Measurements from ENCODE around the gene HSPA12A.

Gene HSPA12A

GRCh38 chr10:116742367-116743265 lies at the start of gene HSPA12A:
TSS of gene HSPA12A (minus strand) at chr10:116742566. CDS start at chr10:116742469, 97 bp downstream.
- no peak for DNase-seq (ENCODE audit: low spot score)

GRCh38 chr10:116791241-116791640 lies 48.9 kb upstream of the HSPA12A start:
- DNase-seq (ENCODE audit: low spot score): no peak

- DNase-seq (ENCODE audit: low spot score): peak; percentile 36
These were observed 45.7 kb upstream of the HSPA12A start for GRCh38 chr10:116787893-116788665.

- DNase-seq (ENCODE audit: low spot score): no peak
These were observed 44.8 kb upstream of the HSPA12A start for GRCh38 chr10:116787053-116787659.

- DNase-seq (ENCODE audit: low spot score): no peak
These were observed 43.5 kb upstream of the HSPA12A start for GRCh38 chr10:116785867-116786266.

GRCh38 chr10:116785282-116785681 lies 42.9 kb upstream of the HSPA12A start:
- no peak for DNase-seq (ENCODE audit: low spot score)

GRCh38 chr10:116784651-116785050 lies 42.3 kb upstream of the HSPA12A start:
- no peak for DNase-seq (ENCODE audit: low spot score)

- DNase-seq (ENCODE audit: low spot score): no peak
These were observed 41.7 kb upstream of the HSPA12A start for GRCh38 chr10:116784035-116784434.

- DNase-seq (ENCODE audit: low spot score): no peak
These were observed 40.8 kb upstream of the HSPA12A start for GRCh38 chr10:116783011-116783655.

- DNase-seq (ENCODE audit: low spot score): no peak
These were observed 39.1 kb upstream of the HSPA12A start for GRCh38 chr10:116781370-116781884.

GRCh38 chr10:116780691-116781205 lies 38.4 kb upstream of the HSPA12A start:
- DNase-seq (ENCODE audit: low spot score): no peak

GRCh38 chr10:116779076-116779687 lies 36.8 kb upstream of the HSPA12A start:
- no peak for DNase-seq (ENCODE audit: low spot score)

- DNase-seq (ENCODE audit: low spot score): no peak
These were observed 34.6 kb upstream of the HSPA12A start for GRCh38 chr10:116777006-116777405.

- no peak for DNase-seq (ENCODE audit: low spot score)
These were observed 33.4 kb upstream of the HSPA12A start for GRCh38 chr10:116775488-116776400.

- no peak for DNase-seq (ENCODE audit: low spot score)
These were observed 32.4 kb upstream of the HSPA12A start for GRCh38 chr10:116774728-116775151.

GRCh38 chr10:116772909-116773705 lies 30.7 kb upstream of the HSPA12A start:
- no peak for DNase-seq (ENCODE audit: low spot score)

GRCh38 chr10:116771959-116772585 lies 29.7 kb upstream of the HSPA12A start:
- no peak for DNase-seq (ENCODE audit: low spot score)

- no peak for DNase-seq (ENCODE audit: low spot score)
These were observed 29.0 kb upstream of the HSPA12A start for GRCh38 chr10:116771101-116771958.

Data from hematopoietic multipotent progenitor cell treated with erythropoietin and hydrocortisone succinate and interleukin-3 and kit ligand, for 17 days (in vitro differentiated cells).